ENCODE measurements around the gene XXYLT1.
A peak's percentile ranks its signal among the peaks of the same experiment; 100 is the strongest.

The XXYLT1 gene

GRCh38 chr3:195148549-195148948 lies 122.4 kb downstream of the XXYLT1 start:
- DNase-seq, result no peak

GRCh38 chr3:195147649-195148080 lies 123.3 kb downstream of the XXYLT1 start:
- DNase-seq, result peak; percentile 17

- no peak for DNase-seq
Observed at GRCh38 chr3:195146131-195146530, 124.8 kb downstream of the XXYLT1 start.

- DNase-seq, result no peak
Observed at GRCh38 chr3:195145579-195145978, 125.4 kb downstream of the XXYLT1 start.

GRCh38 chr3:195143221-195143620 lies 127.7 kb downstream of the XXYLT1 start:
- no peak for DNase-seq

- no peak for DNase-seq
Observed at GRCh38 chr3:195142519-195142918, 128.4 kb downstream of the XXYLT1 start.

- DNase-seq, result no peak
Observed at GRCh38 chr3:195140816-195141793, 129.9 kb downstream of the XXYLT1 start.

GRCh38 chr3:195140410-195140809 lies 130.5 kb downstream of the XXYLT1 start:
- no peak for DNase-seq

GRCh38 chr3:195139876-195140240 lies 131.1 kb downstream of the XXYLT1 start:
- DNase-seq, result no peak

GRCh38 chr3:195139091-195139875 lies 131.7 kb downstream of the XXYLT1 start:
- no peak for DNase-seq

GRCh38 chr3:195137638-195138588 lies 133.0 kb downstream of the XXYLT1 start:
- no peak for DNase-seq

GRCh38 chr3:195135917-195136316 lies 135.0 kb downstream of the XXYLT1 start:
- DNase-seq, result no peak

GRCh38 chr3:195134431-195134830 lies 136.5 kb downstream of the XXYLT1 start:
- DNase-seq, result no peak

GRCh38 chr3:195133462-195133861 lies 137.5 kb downstream of the XXYLT1 start:
- DNase-seq, result peak; percentile 22

- no peak for DNase-seq
Observed at GRCh38 chr3:195133013-195133412, 137.9 kb downstream of the XXYLT1 start.

GRCh38 chr3:195131176-195131575 lies 139.8 kb downstream of the XXYLT1 start:
- no peak for DNase-seq

- DNase-seq, result no peak
Observed at GRCh38 chr3:195129644-195130492, 141.1 kb downstream of the XXYLT1 start.

GRCh38 chr3:195129072-195129643 lies 141.8 kb downstream of the XXYLT1 start:
- no peak for DNase-seq

GRCh38 chr3:195128255-195129071 lies 142.5 kb downstream of the XXYLT1 start:
- no peak for DNase-seq

GRCh38 chr3:195126056-195126605 lies 144.8 kb downstream of the XXYLT1 start:
- DNase-seq, result no peak
